Activated CD4-positive, alpha-beta T cell treated with anti-CD3 and anti-CD28 coated beads for 24 hours (primary cell): ENCODE measurements around the gene GPC5.

Experiments used
- DNase-seq, 2 donors: peaks; one replicate each; pipeline ENCODE4 v3.0.0-alpha.2; 2020; ENCODE audit warnings: low read depth in 2 of 2

Gene GPC5

GRCh38 chr13:92355213-92355612, 956.8 kb downstream of the GPC5 start:
- no peak for DNase-seq

GRCh38 chr13:92362717-92363116, 964.3 kb downstream of the GPC5 start:
- DNase-seq, result no peak

GRCh38 chr13:92365904-92366303, 967.5 kb downstream of the GPC5 start:
- DNase-seq, result no peak

GRCh38 chr13:92377396-92377795, 979.0 kb downstream of the GPC5 start:
- DNase-seq, result no peak

GRCh38 chr13:92379371-92379770, 981.0 kb downstream of the GPC5 start:
- DNase-seq, result no peak

GRCh38 chr13:92384410-92384809, 986.0 kb downstream of the GPC5 start:
- DNase-seq, result no peak

GRCh38 chr13:92387245-92387644, 988.8 kb downstream of the GPC5 start:
- DNase-seq, result no peak

GRCh38 chr13:92390217-92390616, 991.8 kb downstream of the GPC5 start:
- DNase-seq, result no peak

GRCh38 chr13:92403606-92404005, 1005.2 kb downstream of the GPC5 start:
- DNase-seq, result no peak

- no peak for DNase-seq
Measured at GRCh38 chr13:92407858-92408257, 1009.4 kb downstream of the GPC5 start.

- no peak for DNase-seq
Measured at GRCh38 chr13:92412481-92412880, 1014.1 kb downstream of the GPC5 start.

GRCh38 chr13:92412996-92413395, 1014.6 kb downstream of the GPC5 start:
- no peak for DNase-seq

GRCh38 chr13:92413452-92413851, 1015.0 kb downstream of the GPC5 start:
- DNase-seq, result no peak

- DNase-seq, result no peak
Measured at GRCh38 chr13:92414851-92415250, 1016.4 kb downstream of the GPC5 start.

- DNase-seq, result no peak
Measured at GRCh38 chr13:92415781-92416180, 1017.4 kb downstream of the GPC5 start.

- no peak for DNase-seq
Measured at GRCh38 chr13:92418818-92419412, 1020.5 kb downstream of the GPC5 start.

- DNase-seq, result no peak
Measured at GRCh38 chr13:92429231-92429630, 1030.8 kb downstream of the GPC5 start.

- no peak for DNase-seq
Measured at GRCh38 chr13:92433386-92433785, 1035.0 kb downstream of the GPC5 start.

GRCh38 chr13:92433963-92434362, 1035.5 kb downstream of the GPC5 start:
- no peak for DNase-seq

GRCh38 chr13:92436924-92437323, 1038.5 kb downstream of the GPC5 start:
- DNase-seq, result no peak

GRCh38 chr13:92444244-92444643, 1045.8 kb downstream of the GPC5 start:
- no peak for DNase-seq

- no peak for DNase-seq
Measured at GRCh38 chr13:92451060-92451459, 1052.6 kb downstream of the GPC5 start.

GRCh38 chr13:92452840-92453239, 1054.4 kb downstream of the GPC5 start:
- no peak for DNase-seq

GRCh38 chr13:92459306-92459705, 1060.9 kb downstream of the GPC5 start:
- DNase-seq, result no peak
